DMS 273 (cell line): Measurements from ENCODE around the gene PRKAR2A.
"Not testable (repeated sequence)": the region's sequence is repeated elsewhere in the genome, so short reads cannot be mapped to it uniquely, and the experiment has no call there.

Experiments used
- DNase-seq: peaks from one replicate; lab custom pipeline; 2025; ENCODE audit not compliant: unreplicated experiment; lab: John Stamatoyannopoulos, UW

PRKAR2A gene

DNA sequence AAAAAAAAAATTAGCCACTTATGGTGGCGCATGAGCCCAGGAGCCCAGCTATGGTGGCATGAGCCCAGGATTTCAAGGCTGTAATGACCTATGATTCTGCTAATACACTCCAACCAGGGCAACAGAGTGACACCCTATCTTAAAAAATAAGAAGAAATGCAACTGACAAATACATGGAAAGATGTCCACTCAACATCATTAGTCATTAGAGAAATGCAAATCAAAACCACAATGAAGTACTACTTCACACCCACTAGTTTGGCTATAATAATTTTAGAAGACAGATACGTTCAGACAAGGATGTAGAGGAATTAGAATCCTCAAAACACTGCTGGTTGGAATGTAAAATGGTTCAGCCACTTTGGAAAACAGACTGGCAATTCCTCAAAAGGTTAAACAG lies 10.5 kb downstream of the PRKAR2A start:
- no peak for DNase-seq

DNA sequence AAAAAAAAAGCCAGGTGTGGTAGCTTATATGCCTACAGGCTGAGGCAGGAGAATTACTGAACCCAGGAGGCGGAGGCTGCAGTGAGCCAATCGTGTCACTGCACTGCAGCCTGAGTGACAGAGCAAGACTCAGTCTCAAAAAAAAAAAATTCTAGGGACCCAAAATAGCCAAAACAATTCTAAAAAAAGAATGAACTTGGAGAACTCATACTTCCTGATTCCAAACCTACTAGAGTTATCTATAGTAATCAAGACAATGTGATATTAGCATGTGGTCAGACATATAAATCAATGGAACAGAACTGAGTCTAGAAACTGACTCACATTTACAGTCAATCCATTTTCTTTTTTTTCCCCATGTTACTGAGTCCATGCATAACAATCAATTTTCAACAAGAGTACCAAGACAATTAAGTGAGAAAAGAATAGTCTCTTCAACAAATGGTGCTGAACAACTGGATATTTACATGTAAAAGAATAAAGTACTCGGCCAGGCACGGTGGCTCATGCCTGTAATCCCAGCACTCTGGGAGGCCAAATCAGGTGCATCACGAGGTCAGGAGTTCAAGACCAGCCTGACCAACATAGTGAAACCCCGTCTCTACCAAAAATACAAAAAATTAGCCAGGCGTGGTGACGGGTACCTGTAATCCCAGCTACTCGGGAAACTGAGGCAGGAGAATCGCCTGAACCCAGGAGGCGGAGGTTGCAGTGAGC lies 11.9 kb downstream of the PRKAR2A start:
- DNase-seq = no peak

DNA sequence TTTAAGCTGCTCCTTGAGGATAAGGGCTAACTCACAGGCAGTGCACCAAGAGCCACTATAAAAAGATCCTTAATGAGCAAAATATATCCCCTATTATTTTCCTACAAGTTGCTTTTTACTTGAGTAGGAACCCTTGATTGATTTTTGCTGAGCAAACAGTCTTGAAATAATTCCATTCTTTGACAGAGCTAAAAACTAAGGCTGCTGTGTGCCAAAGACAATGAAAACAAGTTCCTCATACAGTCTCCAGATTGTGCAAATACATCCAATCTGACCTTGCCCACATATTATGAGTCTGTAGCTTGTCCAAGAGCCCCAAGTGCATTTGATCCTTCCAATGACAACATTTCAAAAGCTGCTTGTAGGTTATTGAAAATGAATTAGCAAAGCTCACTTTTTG lies 15.0 kb downstream of the PRKAR2A start:
- no peak for DNase-seq

DNA sequence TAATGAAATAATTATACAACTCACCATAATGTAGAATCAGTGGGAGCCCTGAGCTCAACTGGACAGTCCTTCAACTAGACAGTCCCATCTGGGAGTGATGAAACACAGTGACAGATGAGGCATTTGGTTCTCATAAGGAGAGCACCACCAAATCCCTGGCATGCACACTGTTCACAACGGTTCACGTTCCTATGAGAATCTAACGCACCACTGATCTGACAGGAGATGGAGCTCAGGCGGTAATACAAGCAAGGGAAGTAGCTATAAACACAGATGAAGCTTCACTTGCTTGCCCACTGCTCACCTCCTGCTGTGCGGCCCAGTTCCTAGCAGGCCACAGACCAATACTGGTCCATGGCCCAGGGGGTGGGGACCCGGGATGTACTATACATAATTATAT lies 17.0 kb downstream of the PRKAR2A start:
- DNase-seq = no peak

DNA sequence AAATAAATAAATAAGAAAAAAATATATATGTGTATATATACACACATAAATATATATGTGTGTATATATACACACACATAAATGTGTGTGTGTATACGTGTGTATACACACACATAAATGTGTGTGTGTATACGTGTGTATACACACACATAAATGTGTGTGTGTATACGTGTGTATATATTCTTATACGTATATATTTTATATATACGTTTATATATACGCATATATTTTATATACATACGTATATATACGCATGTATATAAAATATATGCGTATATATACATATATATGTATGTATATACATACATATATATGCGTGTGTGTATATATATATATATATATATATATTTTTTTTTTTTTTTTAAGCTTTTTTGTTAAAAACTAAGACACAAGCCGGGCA lies 18.1 kb downstream of the PRKAR2A start:
- DNase-seq = not testable (repeated sequence)

DNA sequence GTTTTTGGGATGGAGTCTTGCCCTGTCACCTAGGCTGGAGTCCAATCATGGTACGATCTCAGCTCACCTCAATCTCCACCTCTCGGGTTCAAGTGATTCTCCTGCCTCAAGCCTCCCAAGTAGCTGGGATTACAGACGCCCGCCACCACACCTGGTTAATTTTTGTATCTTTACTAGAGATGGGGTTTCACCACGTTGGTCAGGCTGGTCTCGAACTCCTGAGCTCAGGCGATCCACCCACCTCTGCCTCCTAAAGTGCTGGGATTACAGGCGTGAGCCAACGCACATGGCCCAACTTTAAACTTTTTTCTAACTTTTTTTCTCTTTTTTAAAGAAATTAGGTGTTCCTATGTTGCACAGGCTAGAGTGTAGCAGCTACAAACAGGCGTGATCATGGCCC lies 19.8 kb downstream of the PRKAR2A start:
- not testable (repeated sequence) for DNase-seq

DNA sequence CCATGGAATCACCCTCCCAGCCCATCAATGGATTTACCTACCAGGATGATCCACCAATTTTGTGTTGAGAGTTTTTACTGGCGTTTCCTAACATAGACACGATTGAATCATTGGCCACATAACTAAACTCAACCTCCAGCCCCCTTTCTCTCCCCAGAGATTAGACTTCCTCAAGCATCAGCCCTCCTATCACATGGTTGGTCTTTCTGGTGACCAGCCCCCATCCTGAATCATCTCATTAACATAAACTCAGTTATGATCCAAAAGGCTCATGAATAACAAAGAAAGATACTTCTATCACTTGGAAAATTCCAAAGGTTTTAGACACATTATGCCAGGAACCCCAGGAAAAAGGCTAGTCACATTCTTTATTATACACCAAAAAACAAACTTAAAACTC lies 21.2 kb downstream of the PRKAR2A start:
- DNase-seq = peak; percentile 9

DNA sequence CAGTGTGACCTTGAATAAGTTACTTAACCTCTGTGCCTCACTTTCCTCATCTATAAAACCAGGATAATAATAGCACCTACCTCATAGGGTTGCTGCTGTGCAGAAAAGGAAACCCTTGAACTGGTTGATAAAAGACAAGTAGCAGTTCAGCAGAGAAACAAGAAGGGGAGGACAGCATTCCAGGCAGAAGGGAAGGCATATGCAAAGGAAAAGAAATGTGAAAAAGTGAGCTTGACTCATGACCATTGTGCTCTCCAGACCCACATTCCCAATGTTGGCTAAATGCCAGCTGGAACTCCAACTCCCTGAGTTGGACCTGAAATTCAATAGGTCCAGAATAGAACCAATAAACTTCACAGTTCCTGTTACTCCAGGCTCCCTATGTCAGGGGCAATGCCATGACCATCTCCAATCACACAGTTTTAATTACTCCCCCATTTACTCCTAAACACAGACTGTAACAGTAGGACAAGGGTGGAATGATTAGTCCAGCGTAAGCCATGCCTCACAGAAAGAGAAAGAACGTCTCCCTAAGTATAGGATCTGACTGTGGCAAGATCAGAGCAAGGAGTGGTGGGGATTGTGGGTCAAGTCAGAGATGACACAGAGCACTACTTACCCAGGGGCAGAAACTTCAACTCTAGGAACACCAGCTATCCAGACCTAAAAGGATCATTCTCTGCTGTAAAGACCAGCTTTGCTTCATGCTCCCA lies 26.9 kb downstream of the PRKAR2A start:
- DNase-seq = peak; percentile 6

DNA sequence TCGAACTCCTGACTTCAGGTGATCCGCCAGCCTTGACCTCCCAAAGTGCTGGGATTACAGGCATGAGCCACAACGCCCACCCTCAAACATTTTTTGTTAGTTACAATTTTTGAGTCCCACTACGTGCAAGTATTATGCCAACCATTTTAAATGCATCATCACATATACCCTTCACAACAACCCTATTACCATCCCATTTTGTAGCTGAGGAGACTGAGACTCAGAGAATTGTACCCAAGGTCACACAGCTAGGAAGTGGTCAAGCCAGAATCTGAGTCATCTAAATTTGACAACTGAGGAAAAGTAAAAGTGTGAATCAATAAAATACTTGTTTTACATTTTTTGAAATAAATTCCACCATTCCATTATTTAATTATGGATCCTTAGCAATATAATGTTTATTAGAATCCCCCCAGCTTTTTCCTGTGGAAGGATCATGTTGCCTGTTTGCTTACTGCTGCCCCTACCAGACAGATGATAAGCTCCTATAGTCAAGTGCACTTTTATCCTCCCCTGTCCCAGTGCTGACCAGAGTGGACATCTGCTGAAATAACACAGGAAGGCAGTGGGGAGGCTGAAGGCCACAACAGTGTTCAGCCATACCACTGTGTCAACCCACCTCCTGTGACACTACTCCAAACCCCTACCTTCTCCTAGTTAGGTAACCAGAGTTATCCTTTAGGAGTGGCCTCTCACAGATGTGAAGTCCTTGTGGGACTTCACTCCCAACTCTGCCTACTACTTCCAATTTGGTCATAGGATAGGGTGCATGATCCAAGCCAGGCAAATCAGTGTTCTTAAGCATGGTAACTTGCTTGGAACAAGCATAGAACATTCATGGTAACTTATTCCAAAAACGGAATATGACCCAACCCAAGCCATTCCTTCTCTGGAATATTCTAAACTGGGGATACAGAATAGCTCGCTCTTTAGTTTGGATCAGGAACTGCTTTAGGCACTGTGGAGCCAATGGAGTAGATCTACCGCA lies 28.1 kb downstream of the PRKAR2A start:
- no peak for DNase-seq

DNA sequence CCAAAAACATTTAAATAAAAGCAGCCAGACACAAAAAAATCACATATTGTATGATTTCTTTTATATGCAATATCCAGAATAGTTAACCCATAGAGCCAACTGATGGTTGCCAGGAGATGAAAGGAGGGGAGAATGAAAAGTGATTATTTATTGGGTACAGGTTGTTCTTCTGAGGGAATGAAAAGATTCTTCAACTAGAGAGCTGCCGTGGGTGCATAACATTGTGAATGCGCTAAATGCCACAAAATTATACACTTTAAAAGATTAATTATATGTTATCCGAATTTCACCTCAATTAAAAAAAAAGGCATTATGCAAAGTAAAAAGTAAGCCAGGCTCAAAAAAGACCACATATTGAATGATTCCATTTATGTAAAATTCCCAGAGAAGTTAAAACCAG lies 36.1 kb downstream of the PRKAR2A start:
- no peak for DNase-seq

DNA sequence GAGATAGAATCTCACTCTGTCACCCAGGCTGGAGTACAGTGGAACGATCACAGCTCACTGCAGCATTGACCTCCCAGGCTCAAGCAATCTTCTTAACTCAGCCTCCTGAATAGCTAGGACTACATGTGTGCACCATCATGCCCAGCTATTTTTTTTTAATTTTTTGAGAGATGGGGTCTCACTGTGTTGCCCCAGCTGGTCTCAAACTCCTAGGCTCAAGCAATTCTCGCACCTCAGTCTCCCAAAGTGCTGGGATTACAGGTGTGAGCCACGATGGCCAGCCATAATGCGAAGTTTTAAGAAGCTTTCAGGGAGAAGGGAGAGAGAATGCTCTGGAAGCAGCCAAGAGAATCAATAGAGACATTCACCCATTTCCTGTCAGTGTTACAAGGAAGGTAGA lies 42.7 kb downstream of the PRKAR2A start:
- no peak for DNase-seq

DNA sequence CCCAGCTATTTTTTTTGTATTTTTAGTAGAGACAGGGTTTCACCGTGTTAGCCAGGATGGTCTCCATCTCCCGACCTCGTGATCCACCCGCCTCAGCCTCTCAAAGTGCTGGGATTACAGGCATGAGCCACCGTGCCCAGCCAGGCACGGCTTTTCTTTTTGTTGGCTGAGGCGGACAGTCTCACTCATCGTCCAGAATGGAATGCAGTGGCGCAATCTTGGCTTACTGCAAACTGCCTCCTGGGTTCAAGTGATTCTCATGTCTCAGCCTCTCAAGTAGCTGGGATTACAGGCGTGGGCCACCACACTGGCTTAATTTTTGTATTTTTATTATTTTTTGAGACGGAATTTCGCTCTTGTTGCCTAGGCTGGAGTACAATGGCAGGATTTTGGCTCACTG lies 46.8 kb downstream of the PRKAR2A start:
- not testable (repeated sequence) for DNase-seq

DNA sequence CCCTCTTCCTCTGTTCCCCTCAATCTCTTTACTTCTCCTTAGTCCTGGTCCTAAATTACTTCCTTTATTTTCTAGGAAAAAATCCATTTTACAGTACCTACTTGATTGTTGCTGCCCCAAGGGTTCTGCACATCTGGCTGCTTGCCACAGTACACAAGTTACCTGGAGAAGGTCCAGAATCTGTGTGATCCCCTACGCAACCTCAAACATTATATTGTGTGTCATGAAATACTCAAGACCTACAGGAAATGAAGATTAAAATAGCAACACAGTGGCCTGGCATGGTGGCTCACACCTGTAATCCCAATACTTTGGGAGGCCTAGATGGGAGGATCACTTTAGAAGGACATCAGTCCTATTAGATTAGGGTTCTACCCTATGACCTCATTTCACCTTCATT lies 48.7 kb downstream of the PRKAR2A start:
- DNase-seq = no peak

DNA sequence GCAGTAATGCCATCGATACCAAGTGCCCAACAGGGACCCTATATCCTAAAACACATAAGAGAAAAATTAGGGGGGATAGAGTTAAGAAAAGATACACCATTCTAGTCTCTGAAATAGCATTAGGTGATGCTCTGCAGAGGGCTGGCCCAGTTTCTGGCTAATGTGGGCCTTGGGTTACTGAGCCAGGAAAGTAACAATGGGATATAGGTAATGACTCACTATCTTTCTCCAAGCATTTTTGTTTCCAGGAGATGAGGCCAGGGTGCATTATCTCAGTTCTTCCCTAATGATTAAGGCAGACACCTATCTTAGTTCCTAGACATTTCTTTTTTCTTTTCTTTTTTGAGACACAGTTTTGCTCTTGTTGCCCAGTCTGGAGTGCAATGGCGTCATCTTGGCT lies 50.0 kb downstream of the PRKAR2A start:
- DNase-seq = no peak

DNA sequence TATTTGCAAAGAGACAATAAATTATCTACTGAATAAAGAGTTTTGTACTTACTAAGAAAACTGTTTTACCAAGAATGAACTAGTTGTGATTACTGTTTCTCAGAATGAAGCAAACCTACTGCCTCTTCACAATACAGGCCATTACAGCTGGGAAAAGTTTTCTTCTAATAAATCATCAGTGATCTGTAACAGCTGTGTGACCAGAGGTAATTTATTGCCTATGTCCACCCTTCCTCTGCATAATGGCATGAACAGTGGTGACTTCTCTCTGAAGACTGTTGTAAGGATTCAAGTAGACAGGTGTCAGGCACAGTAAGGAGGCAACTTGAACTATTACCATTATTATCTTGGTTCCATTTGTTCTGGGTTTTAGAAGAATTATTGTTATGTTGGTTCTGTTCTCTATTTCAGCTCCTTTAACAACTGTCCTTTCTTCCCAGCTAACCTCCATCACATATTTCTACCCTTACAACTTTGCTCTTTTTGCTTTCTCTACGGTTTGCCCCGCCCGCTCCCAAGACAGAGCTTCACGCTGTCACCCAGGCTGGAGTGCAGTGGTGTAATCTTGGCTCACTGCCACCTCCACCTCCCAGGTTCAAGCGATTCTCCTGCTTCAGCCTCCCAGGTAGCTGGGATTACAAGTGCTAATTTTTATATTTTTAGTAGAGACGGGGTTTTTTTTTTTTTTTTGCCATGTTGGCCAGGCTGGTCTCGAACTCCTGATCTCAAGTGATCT lies 51.5 kb downstream of the PRKAR2A start:
- no peak for DNase-seq

DNA sequence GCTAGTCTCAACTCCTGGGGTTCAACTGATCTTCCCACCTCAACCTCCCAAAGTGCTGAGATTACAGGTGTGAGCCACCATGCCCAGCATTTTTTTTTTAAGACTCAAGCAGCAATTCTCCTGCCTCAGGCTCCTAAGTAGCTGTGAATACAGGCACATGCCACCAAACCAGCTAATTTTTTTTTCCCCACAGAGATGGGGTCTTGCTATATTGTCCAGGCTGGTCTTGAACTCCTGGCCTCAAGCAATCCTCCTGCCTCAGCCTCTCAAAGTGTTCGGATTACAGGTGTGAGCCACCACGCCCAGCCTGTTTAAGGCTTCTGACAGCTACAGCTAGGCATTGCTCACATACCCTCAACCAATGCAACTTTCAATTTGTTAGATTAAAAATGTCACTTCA lies 54.2 kb downstream of the PRKAR2A start:
- not testable (repeated sequence) for DNase-seq

DNA sequence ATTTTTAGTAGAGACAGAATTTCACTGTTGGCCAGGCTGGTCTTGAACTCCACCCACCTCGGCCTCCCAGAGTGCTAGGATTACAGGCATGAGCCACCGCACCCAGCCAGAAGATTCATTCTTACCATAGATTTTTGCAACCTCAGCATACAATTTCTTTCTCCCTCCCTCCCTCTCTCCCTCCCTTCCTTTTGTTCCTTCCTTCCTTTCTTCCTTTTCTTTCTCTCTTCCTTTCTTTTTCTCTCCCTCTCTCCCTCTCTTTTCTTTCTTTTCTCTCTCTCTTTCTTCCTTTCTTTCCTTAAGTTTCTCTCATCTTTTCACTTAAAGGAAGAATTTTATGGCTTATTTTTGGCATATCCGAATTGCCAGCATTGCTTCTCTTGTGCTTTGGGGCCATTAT lies 58.0 kb downstream of the PRKAR2A start:
- DNase-seq = no peak

DNA sequence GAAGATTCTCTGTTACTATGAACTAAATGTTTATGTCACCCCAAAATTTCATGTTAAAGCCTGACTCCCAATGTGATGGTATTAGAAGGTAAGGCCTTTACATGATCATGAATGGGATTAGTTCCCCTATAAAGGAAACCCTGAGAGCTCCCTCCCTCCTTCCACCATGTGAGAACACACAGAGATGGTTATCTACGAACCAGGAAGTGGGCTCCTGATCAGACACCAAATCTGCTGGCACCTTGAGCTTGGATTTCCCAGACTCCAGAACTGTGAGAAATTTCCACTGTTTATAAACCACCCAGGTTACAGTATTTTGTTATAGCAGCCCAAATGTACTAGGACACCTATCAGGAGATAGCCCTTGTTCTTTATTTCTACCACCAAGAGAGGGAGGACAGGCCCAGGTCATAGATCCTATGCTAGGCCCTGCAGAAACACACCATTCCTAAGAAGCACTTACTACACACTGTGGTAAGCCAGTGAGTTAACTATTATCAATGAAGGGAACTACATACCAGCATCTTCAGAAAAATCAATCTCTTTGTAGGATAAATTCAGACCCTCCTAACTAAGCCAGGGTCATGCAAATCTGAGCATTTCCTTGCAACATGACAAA lies 59.0 kb downstream of the PRKAR2A start:
- DNase-seq = no peak

DNA sequence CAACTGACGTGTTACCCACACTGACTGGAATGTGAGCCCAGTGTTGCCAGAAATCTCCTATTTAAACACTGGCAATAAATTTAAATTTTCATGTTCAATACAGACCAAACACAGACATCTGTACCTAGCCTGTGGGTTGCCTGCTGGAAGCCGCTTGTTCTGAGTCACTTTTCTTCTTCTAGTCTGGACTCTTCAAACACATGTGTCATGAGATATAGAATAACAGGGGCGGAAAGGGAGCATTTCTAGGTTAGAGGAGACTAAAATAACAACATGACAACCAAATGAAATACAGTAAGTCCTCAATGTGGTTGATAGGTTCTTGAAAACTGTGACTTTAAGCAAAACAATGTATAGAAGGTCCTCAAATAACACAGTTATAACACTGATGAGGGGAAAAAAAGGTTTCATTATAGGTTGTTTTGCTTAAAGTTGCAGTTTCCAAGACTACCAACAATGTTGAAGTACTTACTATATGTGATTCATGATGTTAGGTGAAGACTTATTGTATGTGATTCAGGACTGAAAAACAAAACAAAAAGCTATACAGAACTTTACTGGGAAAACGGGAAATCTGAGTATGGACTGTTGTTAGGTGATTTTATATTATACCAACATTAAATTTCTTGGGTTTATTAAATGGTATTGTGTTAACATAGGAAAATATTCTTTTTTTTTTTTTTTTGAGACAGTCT lies 63.1 kb downstream of the PRKAR2A start:
- DNase-seq = no peak

DNA sequence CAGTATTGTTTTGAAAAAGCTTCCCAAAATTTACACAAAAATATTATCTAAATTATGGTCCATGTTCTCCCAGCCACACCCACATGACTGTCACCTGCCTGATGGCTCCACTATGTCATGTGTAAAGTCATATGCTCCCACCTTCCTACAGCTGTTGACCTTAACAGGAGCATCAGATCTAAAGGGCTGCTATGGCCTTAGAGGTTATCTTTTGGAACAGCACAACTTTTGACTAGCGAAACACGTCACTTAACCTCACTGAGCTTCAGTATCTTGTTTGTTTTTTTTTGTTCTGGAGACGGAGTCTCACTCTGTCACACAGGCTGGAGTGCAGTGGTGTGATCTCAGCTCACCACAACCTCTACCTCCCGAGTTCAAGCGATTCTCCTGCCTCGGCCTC lies 64.4 kb downstream of the PRKAR2A start:
- DNase-seq = no peak
